ENCODE measurements around the gene ZNF22.

DNA sequence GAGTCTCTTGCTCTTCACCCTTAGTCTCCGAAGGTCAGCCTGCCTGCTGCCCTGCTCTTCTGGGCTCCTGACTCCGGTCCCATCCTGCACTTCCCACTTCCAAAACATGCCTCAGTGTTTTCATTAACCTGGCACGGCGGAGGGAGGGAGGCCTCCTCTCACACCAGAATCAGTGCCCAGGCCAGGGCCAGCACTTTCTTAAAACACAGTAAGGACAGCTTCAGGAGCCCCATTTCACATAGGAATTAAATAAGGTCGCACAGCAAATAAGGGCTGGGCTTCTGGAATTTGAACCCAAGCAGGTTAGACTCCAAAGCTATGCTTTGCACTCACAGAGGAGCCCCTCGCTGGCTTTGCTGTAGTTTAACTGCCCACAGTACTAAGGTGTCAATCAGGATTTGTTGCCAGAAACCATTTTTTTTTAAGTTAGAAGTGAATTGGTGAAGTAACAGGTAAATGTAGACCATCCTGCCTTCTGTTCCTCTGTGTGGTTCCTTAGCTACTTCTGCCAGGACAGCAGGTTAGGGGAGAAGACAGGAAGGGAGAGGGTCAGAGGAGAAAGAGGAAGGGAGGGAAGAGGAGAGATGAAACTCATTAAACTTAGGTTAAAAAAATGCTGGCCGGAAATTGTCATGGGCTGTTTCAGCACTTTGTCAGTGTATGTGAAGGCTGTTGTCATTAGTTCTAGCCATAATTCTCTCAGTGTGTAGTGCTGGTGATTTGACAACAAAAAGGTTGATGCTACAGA, 40.1 kb upstream of the ZNF22 start:
- TF ChIP-seq, protein P1, sequence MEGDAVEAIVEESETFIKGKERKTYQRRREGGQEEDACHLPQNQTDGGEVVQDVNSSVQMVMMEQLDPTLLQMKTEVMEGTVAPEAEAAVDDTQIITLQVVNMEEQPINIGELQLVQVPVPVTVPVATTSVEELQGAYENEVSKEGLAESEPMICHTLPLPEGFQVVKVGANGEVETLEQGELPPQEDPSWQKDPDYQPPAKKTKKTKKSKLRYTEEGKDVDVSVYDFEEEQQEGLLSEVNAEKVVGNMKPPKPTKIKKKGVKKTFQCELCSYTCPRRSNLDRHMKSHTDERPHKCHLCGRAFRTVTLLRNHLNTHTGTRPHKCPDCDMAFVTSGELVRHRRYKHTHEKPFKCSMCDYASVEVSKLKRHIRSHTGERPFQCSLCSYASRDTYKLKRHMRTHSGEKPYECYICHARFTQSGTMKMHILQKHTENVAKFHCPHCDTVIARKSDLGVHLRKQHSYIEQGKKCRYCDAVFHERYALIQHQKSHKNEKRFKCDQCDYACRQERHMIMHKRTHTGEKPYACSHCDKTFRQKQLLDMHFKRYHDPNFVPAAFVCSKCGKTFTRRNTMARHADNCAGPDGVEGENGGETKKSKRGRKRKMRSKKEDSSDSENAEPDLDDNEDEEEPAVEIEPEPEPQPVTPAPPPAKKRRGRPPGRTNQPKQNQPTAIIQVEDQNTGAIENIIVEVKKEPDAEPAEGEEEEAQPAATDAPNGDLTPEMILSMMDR (IDR thresholded peaks at IDR 0.05), result no peak
- no peak for TF ChIP-seq POLR2AphosphoS5 (IDR thresholded peaks at IDR 0.05; ENCODE audit: insufficient read depth in 1 of 2, low read depth in 1 of 2)

Data from vagina (tissue), 2 donors.